Trophoblast cell (in vitro differentiated cells and primary cell): ENCODE measurements around the gene NDEL1.

Experiments
- DNase-seq, 2 donors: peaks; one replicate each; pipeline ENCODE4 v3.0.0-alpha.2; 2016
- H2AFZ ChIP-seq: 2 replicates; pipeline ENCODE4 v1.6.1; 2013; ENCODE audit warnings: low read length, moderate library complexity, mild to moderate bottlenecking; ENCODE audit not compliant: insufficient read depth, poor library complexity
- H2AK5ac ChIP-seq: 2 replicates; pipeline ENCODE4 v1.6.1; 2013; ENCODE audit warnings: mild to moderate bottlenecking, low read length
- H2BK120ac ChIP-seq: 2 replicates; pipeline ENCODE4 v1.6.1; 2013; ENCODE audit warnings: low read length, mild to moderate bottlenecking, moderate library complexity; ENCODE audit not compliant: insufficient read depth, poor library complexity
- H2BK12ac ChIP-seq: 2 replicates; pipeline ENCODE4 v1.6.1; 2013; ENCODE audit warnings: mild to moderate bottlenecking, low read length, moderate library complexity
- H2BK5ac ChIP-seq: 2 replicates; pipeline ENCODE4 v1.6.1; 2013; ENCODE audit warnings: low read length, low read depth, moderate library complexity, mild to moderate bottlenecking; ENCODE audit not compliant: poor library complexity
- H3K14ac ChIP-seq: 2 replicates; pipeline ENCODE4 v1.6.1; 2013; ENCODE audit warnings: mild to moderate bottlenecking, low read length
- H3K18ac ChIP-seq: 2 replicates; pipeline ENCODE4 v1.6.1; 2013; ENCODE audit warnings: mild to moderate bottlenecking, low read length
- H3K23ac ChIP-seq: 2 replicates; pipeline ENCODE4 v1.6.1; 2013; ENCODE audit warnings: low read length
- H3K27ac ChIP-seq: 2 replicates; pipeline ENCODE4 v1.5.1; 2013; ENCODE audit warnings: low read depth, mild to moderate bottlenecking, inconsistent platforms, low read length, moderate library complexity
- H3K27me3 ChIP-seq: 2 replicates; pipeline ENCODE4 v1.6.1; 2013; ENCODE audit warnings: inconsistent platforms, mild to moderate bottlenecking, low read length, moderate library complexity; ENCODE audit not compliant: insufficient read depth
- H3K36me3 ChIP-seq, 2 experiments: 1 replicate in 1 of 2; 2 replicates in 1 of 2; pipeline ENCODE4 v1.6.1; 2013; ENCODE audit warnings: low read length in 2 of 2, mild to moderate bottlenecking in 2 of 2, moderate library complexity in 1 of 2; ENCODE audit not compliant: insufficient read depth in 2 of 2, control insufficient read depth in 1 of 2
- H3K4ac ChIP-seq: 2 replicates; pipeline ENCODE4 v1.6.1; 2013; ENCODE audit warnings: low read depth, mild to moderate bottlenecking, low read length, moderate library complexity
- H3K4me1 ChIP-seq, 2 experiments: 1 replicate in 1 of 2; 2 replicates in 1 of 2; pipeline ENCODE4 v1.6.1; 2013; ENCODE audit warnings: low read length in 2 of 2, mild to moderate bottlenecking in 2 of 2, moderate library complexity in 1 of 2; ENCODE audit not compliant: insufficient read depth in 2 of 2, control insufficient read depth in 1 of 2
- H3K4me2 ChIP-seq: 2 replicates; pipeline ENCODE4 v1.6.1; 2013; ENCODE audit warnings: inconsistent platforms, mild to moderate bottlenecking, low read length, moderate library complexity
- H3K4me3 ChIP-seq: 2 replicates; pipeline ENCODE4 v1.5.1; 2013; ENCODE audit warnings: mild to moderate bottlenecking, low read depth, low read length, inconsistent platforms
- H3K79me1 ChIP-seq: one replicate; pipeline ENCODE4 v1.6.1; 2013; ENCODE audit warnings: low read length
- H3K79me2 ChIP-seq: 2 replicates; pipeline ENCODE4 v1.6.1; 2013; ENCODE audit warnings: low read length, mild to moderate bottlenecking; ENCODE audit not compliant: control insufficient read depth, insufficient read depth, poor library complexity
- H3K9ac ChIP-seq: 2 replicates; pipeline ENCODE4 v1.6.1; 2013; ENCODE audit warnings: mild to moderate bottlenecking, low read length
- H3K9me3 ChIP-seq: 2 replicates; pipeline ENCODE4 v1.6.1; 2013; ENCODE audit warnings: low read depth, mild to moderate bottlenecking, control low read depth, inconsistent platforms, low read length; ENCODE audit not compliant: insufficient read depth
- H4K12ac ChIP-seq: 2 replicates; pipeline ENCODE4 v1.6.1; 2013; ENCODE audit warnings: low read depth, mild to moderate bottlenecking, low read length, moderate library complexity
- H4K8ac ChIP-seq: 2 replicates; pipeline ENCODE4 v1.6.1; 2013; ENCODE audit warnings: low read depth, mild to moderate bottlenecking, low read length, moderate library complexity
- H4K91ac ChIP-seq: one replicate; pipeline ENCODE4 v1.6.1; 2013; ENCODE audit warnings: low read depth, mild to moderate bottlenecking, low read length, moderate library complexity
- WGBS: extraction: QIAGEN DNeasy Blood & Tissue Kit; methylation state at CpG from one replicate; pipeline ENCODE4 v1.1.7; 2013; ENCODE audit warnings: missing lambda C conversion rate; ENCODE audit not compliant: insufficient read length, insufficient coverage; ENCODE audit errors: extremely low coverage; 5-methylcytosine and 5-hydroxymethylcytosine counted together

NDEL1 gene

DNA sequence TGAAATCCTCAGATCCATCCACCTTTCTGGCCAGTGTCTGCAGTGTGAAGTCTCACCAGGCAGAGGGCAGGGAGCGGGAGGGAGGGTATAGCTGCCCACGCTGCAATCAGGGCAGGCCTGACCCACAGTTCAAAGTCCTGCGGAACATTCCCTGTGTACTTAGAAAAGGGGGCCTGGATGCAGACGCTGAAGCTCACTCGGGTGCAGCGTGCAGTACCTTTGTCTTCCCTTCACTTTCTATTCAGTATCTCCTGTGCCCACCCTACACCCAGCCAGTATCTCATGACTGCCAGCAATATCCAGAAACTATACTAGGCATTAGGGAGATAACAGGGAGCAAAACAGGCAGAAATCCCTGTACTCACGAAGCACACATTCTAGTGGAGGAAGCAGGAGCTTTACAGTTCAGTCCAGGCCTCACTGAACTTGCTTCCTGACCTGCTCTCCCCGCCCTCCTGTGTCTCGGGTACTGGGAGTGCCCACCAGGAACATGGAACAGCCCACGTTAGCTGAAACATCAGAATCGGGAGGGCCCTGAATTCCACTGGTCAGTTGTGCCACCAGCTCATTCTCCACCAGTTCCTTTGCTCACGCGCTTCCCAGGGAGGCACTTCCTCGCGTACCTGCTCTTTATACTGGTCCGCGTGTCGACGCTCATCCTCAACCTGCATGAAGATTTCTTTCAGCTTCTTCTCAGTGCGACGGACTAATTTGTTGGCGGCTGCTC, 42.2 kb downstream of the NDEL1 start:
- Histone ChIP-seq H4K8ac (no peak overlapping the region), H4K12ac (no peak overlapping the region), H3K4me2 (no peak overlapping the region), H3K9ac (no peak overlapping the region), H3K27me3 (no peaks in the 10 kb centered on the region), H3K23ac (no peak overlapping the region), H3K79me1 (no peaks in the 10 kb centered on the region), H4K91ac (no peak overlapping the region), H3K27ac (no peak overlapping the region), H3K9me3 (no peaks in the 10 kb centered on the region), H3K14ac (no peak overlapping the region), H3K79me2 (no peaks in the 10 kb centered on the region), H3K4me1 (no peaks in the 10 kb centered on the region), H3K18ac (no peak overlapping the region), H2BK120ac (no peak overlapping the region), H3K4ac (no peak overlapping the region), H2AFZ (no peak overlapping the region), H2BK5ac (no peak overlapping the region), H2BK12ac (no peak overlapping the region), H3K36me3 (peaks cover 83 to 91% of the 10 kb centered on the region in 2 experiments), H3K4me3 (peak overlapping the region; percentile 40), H2AK5ac (no peak overlapping the region)
- WGBS = no CpG with 5 or more reads among the region's 22 CpGs
- no peak for DNase-seq

DNA sequence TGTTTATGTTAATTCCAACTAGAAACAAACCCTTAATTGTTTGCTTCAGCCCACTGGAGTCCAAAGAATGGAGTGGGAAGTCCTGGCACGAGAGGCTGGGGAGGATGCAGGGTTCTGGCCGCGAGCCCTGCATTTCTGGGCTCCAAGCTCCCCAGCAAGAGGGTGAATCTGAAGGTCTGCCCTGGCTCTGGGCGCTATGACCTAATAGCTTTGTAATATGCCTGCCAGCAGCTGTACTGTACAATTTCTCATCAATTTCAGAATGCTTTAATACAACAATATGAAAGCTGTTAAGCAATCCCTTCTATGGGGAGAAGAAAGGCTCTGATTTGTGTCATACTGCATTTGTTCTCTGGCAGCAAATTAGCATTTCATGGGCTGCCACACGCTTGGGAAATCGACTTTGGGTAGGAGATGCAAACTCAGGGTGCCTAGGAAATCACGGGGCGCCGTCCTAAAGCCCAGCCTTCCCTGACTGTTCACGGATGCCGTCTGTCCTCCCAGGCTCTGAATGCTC, 43.8 kb downstream of the NDEL1 start:
- Histone ChIP-seq H3K4me1 (no peaks in the 10 kb centered on the region), H3K9ac (no peak overlapping the region), H2BK12ac (no peak overlapping the region), H2AFZ (no peak overlapping the region), H3K23ac (no peak overlapping the region), H3K9me3 (no peaks in the 10 kb centered on the region), H3K27me3 (no peaks in the 10 kb centered on the region), H3K36me3 (peaks cover 76 to 83% of the 10 kb centered on the region in 2 experiments), H3K14ac (no peak overlapping the region), H3K79me2 (no peaks in the 10 kb centered on the region), H2BK120ac (no peak overlapping the region), H4K12ac (no peak overlapping the region), H2AK5ac (no peak overlapping the region), H2BK5ac (no peak overlapping the region), H3K27ac (no peak overlapping the region), H3K4me2 (no peak overlapping the region), H4K91ac (no peak overlapping the region), H3K18ac (no peak overlapping the region), H3K4me3 (no peak overlapping the region), H3K4ac (no peak overlapping the region), H4K8ac (no peak overlapping the region), H3K79me1 (no peaks in the 10 kb centered on the region)
- no CpG with 5 or more reads among the region's 11 CpGs for WGBS
- no peak for DNase-seq

DNA sequence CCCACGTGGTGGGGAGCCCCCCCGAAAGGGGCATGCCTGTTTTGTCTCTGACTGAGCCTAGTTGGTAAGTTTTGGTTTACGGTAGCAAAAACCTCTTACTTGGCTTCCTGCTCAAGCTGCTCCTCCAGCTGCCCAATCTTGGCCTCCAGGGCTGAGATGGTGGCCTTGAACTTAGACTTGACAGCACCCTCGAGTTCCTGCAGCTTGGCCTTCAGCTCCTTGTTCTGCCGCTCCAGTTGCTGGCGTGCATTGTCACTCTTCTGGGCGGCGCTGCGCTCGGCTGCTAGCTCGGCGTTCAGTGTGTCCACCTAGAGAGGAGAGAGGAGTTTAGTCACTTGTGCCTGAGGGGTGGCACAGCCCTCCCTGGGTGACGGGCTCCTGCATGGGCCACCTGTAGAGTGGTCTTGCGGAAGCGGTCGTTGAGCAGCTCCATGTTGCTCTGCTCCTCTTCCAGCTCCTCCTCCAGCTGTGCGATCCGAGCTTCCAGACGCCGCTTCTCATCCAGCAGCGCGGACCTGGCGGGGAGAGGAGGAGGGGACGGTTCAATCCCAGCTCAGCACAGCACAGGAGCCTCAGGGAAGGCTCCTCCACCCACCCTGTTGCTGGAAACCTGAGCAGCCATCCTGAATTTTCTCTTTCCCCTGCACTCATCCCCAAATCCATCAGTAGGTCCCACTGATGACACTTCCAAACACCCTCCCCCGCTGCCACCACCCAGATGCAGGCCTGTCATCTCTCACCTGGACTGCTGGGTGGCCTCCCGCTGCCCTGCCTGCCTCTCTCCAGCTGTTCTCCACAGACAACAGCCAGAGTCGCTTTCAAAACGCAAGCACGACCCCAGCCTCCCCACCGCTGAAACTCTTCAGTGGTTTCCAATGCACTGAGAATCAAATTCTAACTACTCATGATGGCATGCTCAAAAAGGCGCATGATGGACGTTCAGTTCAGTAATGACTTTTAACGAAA, 44.6 kb downstream of the NDEL1 start:
- Histone ChIP-seq H3K79me2 (no peaks in the 10 kb centered on the region), H2AK5ac (no peak overlapping the region), H3K4ac (no peak overlapping the region), H3K4me1 (no peaks in the 10 kb centered on the region), H3K36me3 (peaks cover 69 to 75% of the 10 kb centered on the region in 2 experiments), H4K12ac (no peak overlapping the region), H2BK5ac (no peak overlapping the region), H3K18ac (no peak overlapping the region), H3K9me3 (no peaks in the 10 kb centered on the region), H3K4me2 (no peak overlapping the region), H3K79me1 (no peaks in the 10 kb centered on the region), H2AFZ (no peak overlapping the region), H4K8ac (no peak overlapping the region), H3K23ac (no peak overlapping the region), H3K4me3 (no peak overlapping the region), H3K14ac (no peak overlapping the region), H3K27me3 (no peaks in the 10 kb centered on the region), H2BK120ac (no peak overlapping the region), H4K91ac (no peak overlapping the region), H2BK12ac (no peak overlapping the region), H3K9ac (no peak overlapping the region), H3K27ac (no peak overlapping the region)
- no peak for DNase-seq
- no CpG with 5 or more reads among the region's 33 CpGs for WGBS

DNA sequence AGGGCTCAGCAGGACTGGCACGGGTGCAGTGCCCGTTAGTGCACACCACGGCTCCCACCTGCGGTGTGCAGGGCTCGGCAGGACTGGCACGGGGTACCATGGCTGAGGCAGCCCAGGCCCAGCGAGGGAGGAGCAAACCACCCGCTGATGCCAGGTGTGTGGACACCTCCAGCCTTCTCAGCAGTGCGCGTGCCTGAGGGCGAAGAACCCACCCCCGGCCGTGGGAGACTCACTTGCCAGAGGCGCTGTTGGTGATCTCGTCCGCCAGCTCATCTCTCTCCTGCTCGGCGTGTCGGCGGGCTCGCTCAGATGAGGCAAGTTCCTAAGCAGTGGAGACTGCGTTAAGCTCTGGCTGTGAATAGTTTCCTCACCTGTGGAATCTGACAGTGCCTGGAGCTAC, 45.4 kb downstream of the NDEL1 start:
- Histone ChIP-seq H3K9ac (no peak overlapping the region), H4K8ac (no peak overlapping the region), H3K27ac (no peak overlapping the region), H3K23ac (no peak overlapping the region), H2BK120ac (no peak overlapping the region), H3K4me2 (no peak overlapping the region), H3K79me1 (no peaks in the 10 kb centered on the region), H3K36me3 (peaks cover 62 to 75% of the 10 kb centered on the region in 2 experiments), H3K9me3 (no peaks in the 10 kb centered on the region), H2AFZ (no peak overlapping the region), H2AK5ac (no peak overlapping the region), H3K14ac (no peak overlapping the region), H3K18ac (no peak overlapping the region), H2BK5ac (no peak overlapping the region), H3K79me2 (no peaks in the 10 kb centered on the region), H3K4me3 (no peak overlapping the region), H4K12ac (no peak overlapping the region), H3K27me3 (no peaks in the 10 kb centered on the region), H3K4ac (no peak overlapping the region), H4K91ac (no peak overlapping the region), H3K4me1 (no peaks in the 10 kb centered on the region), H2BK12ac (no peak overlapping the region)
- no CpG with 5 or more reads among the region's 22 CpGs for WGBS
- peak; percentile 88 to 90 for DNase-seq
